ENCODE data around the gene PRKCA.
"Not testable (repeated sequence)": the region's sequence is repeated elsewhere in the genome, so short reads cannot be mapped to it uniquely, and the experiment has no call there.

PRKCA gene

GRCh38 chr17:66386498-66387351 is 84.3 kb downstream of the PRKCA start:
- no peak for DNase-seq (ENCODE audit: low spot score)

- no peak for DNase-seq (ENCODE audit: low spot score)
These were observed 85.1 kb downstream of the PRKCA start for GRCh38 chr17:66387392-66387981.

GRCh38 chr17:66392783-66393437 is 90.5 kb downstream of the PRKCA start:
- no peak for DNase-seq (ENCODE audit: low spot score)

- no peak for DNase-seq (ENCODE audit: low spot score)
These were observed 93.5 kb downstream of the PRKCA start for GRCh38 chr17:66395961-66396360.

GRCh38 chr17:66397486-66397885 is 95.1 kb downstream of the PRKCA start:
- no peak for DNase-seq (ENCODE audit: low spot score)

GRCh38 chr17:66398059-66398458 is 95.6 kb downstream of the PRKCA start:
- DNase-seq (ENCODE audit: low spot score): no peak

GRCh38 chr17:66398617-66399016 is 96.2 kb downstream of the PRKCA start:
- peak; percentile 70 for DNase-seq (ENCODE audit: low spot score)

GRCh38 chr17:66399441-66399840 is 97.0 kb downstream of the PRKCA start:
- no peak for DNase-seq (ENCODE audit: low spot score)

GRCh38 chr17:66400041-66400688 is 97.8 kb downstream of the PRKCA start:
- not testable (repeated sequence) for DNase-seq (ENCODE audit: low spot score)

- DNase-seq (ENCODE audit: low spot score): no peak
These were observed 98.3 kb downstream of the PRKCA start for GRCh38 chr17:66400698-66401097.

- DNase-seq (ENCODE audit: low spot score): no peak
These were observed 99.0 kb downstream of the PRKCA start for GRCh38 chr17:66401364-66401763.

GRCh38 chr17:66403846-66404556 is 101.6 kb downstream of the PRKCA start:
- no peak for DNase-seq (ENCODE audit: low spot score)

- DNase-seq (ENCODE audit: low spot score): peak; percentile 58
These were observed 103.6 kb downstream of the PRKCA start for GRCh38 chr17:66405836-66406677.

GRCh38 chr17:66406701-66407644 is 104.6 kb downstream of the PRKCA start:
- DNase-seq (ENCODE audit: low spot score): no peak

GRCh38 chr17:66407864-66408263 is 105.5 kb downstream of the PRKCA start:
- no peak for DNase-seq (ENCODE audit: low spot score)

GRCh38 chr17:66411520-66411919 is 109.1 kb downstream of the PRKCA start:
- no peak for DNase-seq (ENCODE audit: low spot score)

GRCh38 chr17:66412857-66413558 is 110.6 kb downstream of the PRKCA start:
- no peak for DNase-seq (ENCODE audit: low spot score)

GRCh38 chr17:66413559-66414520 is 111.4 kb downstream of the PRKCA start:
- no peak for DNase-seq (ENCODE audit: low spot score)
